Endothelial cell of umbilical vein (primary cell): Measurements from ENCODE around the gene GPRIN2.

Experiments
- EZH2 ChIP-seq: IDR thresholded peaks from 2 replicates; pipeline ENCODE4 v1.6.1; 2012; ENCODE audit warnings: borderline replicate concordance, low read depth, mild to moderate bottlenecking, moderate library complexity, low read length, inconsistent platforms; ENCODE audit not compliant: severe bottlenecking
- JUN ChIP-seq: IDR thresholded peaks from 2 replicates; pipeline ENCODE4 v1.6.1; 2011; ENCODE audit warnings: borderline replicate concordance, low read depth; ENCODE audit not compliant: insufficient read length, insufficient read depth
- POLR2A ChIP-seq: IDR thresholded peaks from 2 replicates; pipeline ENCODE4 v1.6.1; 2012; ENCODE audit warnings: low read depth, mild to moderate bottlenecking, control low read depth, low read length

DNA sequence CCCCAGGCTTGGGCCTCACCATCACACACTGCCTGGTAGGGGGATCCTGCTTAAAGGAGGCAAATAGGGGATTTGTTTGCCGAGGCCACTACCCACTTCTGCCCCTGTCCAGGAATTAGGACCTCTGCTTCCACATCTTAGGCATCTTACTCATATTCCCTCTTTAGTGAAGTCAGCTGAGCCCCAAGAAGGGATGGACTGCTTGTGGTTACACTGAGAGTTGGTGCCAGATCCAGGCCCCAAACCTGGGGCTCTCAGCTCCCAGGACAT, 1.6 kb upstream of the GPRIN2 start:
- TF ChIP-seq EZH2, result no peak
- TF ChIP-seq JUN, result no peak
- TF ChIP-seq POLR2A, result no peak
